Stimulated activated naive CD4-positive, alpha-beta T cell (primary cell): ENCODE data around the gene KIF3A.
A peak's percentile ranks its signal among the peaks of the same experiment; 100 is the strongest.

Experiments
- DNase-seq, 6 experiments: peaks; one replicate each; lab custom pipeline; 2025; lab: John Stamatoyannopoulos, UW

Gene KIF3A

GRCh38 chr5:132662925-132663770 is 74.2 kb downstream of the KIF3A start:
- no peak for DNase-seq

- DNase-seq = no peak
Measured at GRCh38 chr5:132662004-132662401, 75.3 kb downstream of the KIF3A start.

GRCh38 chr5:132661231-132662003 is 75.9 kb downstream of the KIF3A start:
- no peak for DNase-seq

- DNase-seq = no peak
Measured at GRCh38 chr5:132659598-132660493, 77.5 kb downstream of the KIF3A start.

GRCh38 chr5:132658381-132659302 is 78.7 kb downstream of the KIF3A start:
- no peak for DNase-seq

GRCh38 chr5:132657676-132658380 is 79.5 kb downstream of the KIF3A start, which contains the start of gene IL13:
TSS of gene IL13 (plus strand) at chr5:132658173. CDS start at chr5:132658187, 14 bp downstream.
- DNase-seq = no peak

- DNase-seq = peak in 1 of 6 experiments; percentile 5
Measured at GRCh38 chr5:132656774-132657355, 80.5 kb downstream of the KIF3A start.

GRCh38 chr5:132655821-132656773 is 81.2 kb downstream of the KIF3A start:
- DNase-seq = peak in 2 of 6 experiments; percentile 5 to 6

- DNase-seq = no peak
Measured at GRCh38 chr5:132653716-132654115, 83.6 kb downstream of the KIF3A start.

GRCh38 chr5:132651838-132652469 is 85.4 kb downstream of the KIF3A start:
- DNase-seq = no peak

- DNase-seq = no peak
Measured at GRCh38 chr5:132648355-132648754, 89.0 kb downstream of the KIF3A start.

- DNase-seq = no peak
Measured at GRCh38 chr5:132647473-132647872, 89.9 kb downstream of the KIF3A start.

- no peak for DNase-seq
Measured at GRCh38 chr5:132646583-132647266, 90.6 kb downstream of the KIF3A start.

- DNase-seq = no peak
Measured at GRCh38 chr5:132644177-132644576, 93.2 kb downstream of the KIF3A start.
